Measurements from ENCODE around the gene ZMYND19.

ZMYND19 gene

DNA sequence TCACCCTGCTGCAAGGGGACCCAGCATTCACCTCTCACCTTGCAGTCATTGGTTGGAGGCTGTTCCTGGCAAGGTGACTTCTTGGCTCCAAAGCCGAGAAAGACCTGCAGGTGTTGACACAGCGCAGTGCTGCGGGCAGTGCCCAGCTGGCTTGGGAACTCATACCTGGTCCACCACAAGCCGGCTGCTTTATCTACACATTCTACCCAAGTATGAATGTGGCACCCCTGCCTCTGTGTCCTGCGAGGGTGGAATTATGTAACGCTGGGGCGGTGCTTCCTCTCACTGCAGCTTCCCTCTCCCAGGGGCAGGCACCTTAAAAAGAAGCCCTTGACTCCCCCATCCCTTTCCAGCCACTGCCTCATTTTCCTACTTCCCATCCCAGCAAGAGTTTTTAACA lies 2.5 kb upstream of the ZMYND19 start:
- H3K4me3 ChIP-seq (ENCODE audit: low read length), result no peak overlapping the region
- no peaks in the 10 kb centered on the region for H3K9me3 ChIP-seq (ENCODE audit: control insufficient read depth, insufficient read depth, low read length)
- H3K27me3 ChIP-seq (ENCODE audit: control insufficient read depth, low read length), result no peaks in the 10 kb centered on the region
- H3F3A ChIP-seq (ENCODE audit: control insufficient read depth, insufficient read depth), result no peaks in the 10 kb centered on the region
- H3K9me2 ChIP-seq (replicated peaks; ENCODE audit: control insufficient read depth, low read length), result no peaks in the 10 kb centered on the region
- peaks cover 8% of the 10 kb centered on the region; the same call in 1 of the 2 replicates for H4K20me1 ChIP-seq (ENCODE audit: control insufficient read depth, insufficient read depth, low read depth, low read length)
- TF ChIP-seq, protein P1, sequence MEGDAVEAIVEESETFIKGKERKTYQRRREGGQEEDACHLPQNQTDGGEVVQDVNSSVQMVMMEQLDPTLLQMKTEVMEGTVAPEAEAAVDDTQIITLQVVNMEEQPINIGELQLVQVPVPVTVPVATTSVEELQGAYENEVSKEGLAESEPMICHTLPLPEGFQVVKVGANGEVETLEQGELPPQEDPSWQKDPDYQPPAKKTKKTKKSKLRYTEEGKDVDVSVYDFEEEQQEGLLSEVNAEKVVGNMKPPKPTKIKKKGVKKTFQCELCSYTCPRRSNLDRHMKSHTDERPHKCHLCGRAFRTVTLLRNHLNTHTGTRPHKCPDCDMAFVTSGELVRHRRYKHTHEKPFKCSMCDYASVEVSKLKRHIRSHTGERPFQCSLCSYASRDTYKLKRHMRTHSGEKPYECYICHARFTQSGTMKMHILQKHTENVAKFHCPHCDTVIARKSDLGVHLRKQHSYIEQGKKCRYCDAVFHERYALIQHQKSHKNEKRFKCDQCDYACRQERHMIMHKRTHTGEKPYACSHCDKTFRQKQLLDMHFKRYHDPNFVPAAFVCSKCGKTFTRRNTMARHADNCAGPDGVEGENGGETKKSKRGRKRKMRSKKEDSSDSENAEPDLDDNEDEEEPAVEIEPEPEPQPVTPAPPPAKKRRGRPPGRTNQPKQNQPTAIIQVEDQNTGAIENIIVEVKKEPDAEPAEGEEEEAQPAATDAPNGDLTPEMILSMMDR (IDR thresholded peaks at IDR 0.05; ENCODE audit: low read depth, low read length, poor library complexity, severe bottlenecking), result no peak
- no peak for TF ChIP-seq EZH2phosphoT487 (IDR thresholded peaks at IDR 0.05; ENCODE audit: borderline replicate concordance, low read length)
- no peak overlapping the region for H3K4me2 ChIP-seq (ENCODE audit: low read length)
- H3K4me1 ChIP-seq (ENCODE audit: control insufficient read depth, low read length), result peaks cover 21% of the 10 kb centered on the region
- peaks cover 21% of the 10 kb centered on the region for H3K36me3 ChIP-seq (ENCODE audit: control insufficient read depth, low read length)
- no peak overlapping the region for H3K27ac ChIP-seq (ENCODE audit: low read depth, low read length)
- peaks cover 27% of the 10 kb centered on the region for H3K79me2 ChIP-seq (ENCODE audit: control insufficient read depth, low read length)

DNA sequence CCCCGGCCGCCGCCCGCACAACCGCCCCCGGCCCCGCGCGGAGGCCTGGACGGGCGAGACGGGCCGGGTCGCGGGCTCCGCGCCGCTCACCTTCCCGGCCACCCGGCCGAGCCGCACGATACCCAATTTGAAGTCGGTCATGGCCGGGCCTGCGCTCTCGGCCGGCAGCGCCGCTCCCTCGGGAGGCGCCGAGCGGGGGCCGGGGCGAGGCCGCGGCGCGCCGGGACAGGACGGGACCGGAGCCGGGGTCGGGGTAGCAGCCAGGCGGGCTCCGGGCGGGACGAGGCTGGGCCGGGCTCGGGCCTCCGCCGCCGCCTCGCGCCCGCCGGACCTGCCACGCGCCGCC lies 216 bp downstream of the ZMYND19 start:
- H3K4me1 ChIP-seq (ENCODE audit: control insufficient read depth, low read length), result peaks cover 21% of the 10 kb centered on the region
- H3K27me3 ChIP-seq (ENCODE audit: control insufficient read depth, low read length), result no peaks in the 10 kb centered on the region
- TF ChIP-seq, protein P1 (IDR thresholded peaks at IDR 0.05; ENCODE audit: low read depth, low read length, poor library complexity, severe bottlenecking), result no peak
- TF ChIP-seq EZH2phosphoT487 (IDR thresholded peaks at IDR 0.05; ENCODE audit: borderline replicate concordance, low read length), result no peak

DNA sequence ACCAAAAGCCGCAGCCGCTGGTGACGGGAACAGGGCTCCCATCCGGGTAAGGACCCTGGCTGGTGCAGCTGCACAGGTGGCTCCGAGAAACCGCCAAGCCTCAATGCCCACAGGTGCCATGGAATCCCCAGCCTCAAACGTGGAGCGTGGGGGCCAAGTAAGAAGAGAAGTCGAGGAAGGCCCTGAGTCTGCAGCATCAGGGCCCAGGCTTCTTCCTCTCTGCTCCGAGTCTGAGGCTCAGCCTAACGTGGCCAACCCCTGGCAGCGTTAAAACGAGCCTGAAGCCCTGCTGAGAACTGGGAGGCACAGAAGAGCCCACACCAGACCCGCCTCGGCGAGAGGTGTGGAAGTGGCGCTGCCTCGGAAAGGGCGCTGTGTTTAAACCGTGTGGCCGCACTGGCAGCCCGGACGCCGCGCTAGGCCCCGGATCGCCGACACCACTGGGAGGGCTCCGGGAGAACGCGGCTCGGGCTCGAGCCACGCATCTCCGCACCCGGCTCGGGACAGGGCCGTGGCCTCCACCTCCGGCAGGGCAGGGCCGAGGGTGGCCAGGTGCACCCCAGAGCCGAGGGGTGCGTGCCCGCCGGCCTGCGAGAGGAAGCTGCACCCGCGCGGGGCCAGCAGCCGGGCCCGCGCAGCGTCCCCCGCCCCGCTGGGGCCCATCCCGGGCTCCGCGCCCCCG lies 730 bp downstream of the ZMYND19 start:
- TF ChIP-seq, protein P1 (IDR thresholded peaks at IDR 0.05; ENCODE audit: low read depth, low read length, poor library complexity, severe bottlenecking), result no peak
- no peak for TF ChIP-seq EZH2phosphoT487 (IDR thresholded peaks at IDR 0.05; ENCODE audit: borderline replicate concordance, low read length)
- H4K20me1 ChIP-seq (ENCODE audit: control insufficient read depth, insufficient read depth, low read depth, low read length), result peaks cover 8% of the 10 kb centered on the region; the same call in 1 of the 2 replicates
- H3K4me3 ChIP-seq (ENCODE audit: low read length), result peak overlapping the region; percentile 90
- H3K36me3 ChIP-seq (ENCODE audit: control insufficient read depth, low read length), result peaks cover 52% of the 10 kb centered on the region
- H3K9me2 ChIP-seq (replicated peaks; ENCODE audit: control insufficient read depth, low read length), result no peaks in the 10 kb centered on the region
- no peaks in the 10 kb centered on the region for H3K27me3 ChIP-seq (ENCODE audit: control insufficient read depth, low read length)
- H3K9me3 ChIP-seq (ENCODE audit: control insufficient read depth, insufficient read depth, low read length), result no peaks in the 10 kb centered on the region
- H3F3A ChIP-seq (ENCODE audit: control insufficient read depth, insufficient read depth), result no peaks in the 10 kb centered on the region
- peak overlapping the region; percentile 94 for H3K4me2 ChIP-seq (ENCODE audit: low read length)
- 0 out of 2 replicates have a peak overlapping the region, but pooled peaks have one; percentile 16 for H3K27ac ChIP-seq (ENCODE audit: low read depth, low read length)
- H3K4me1 ChIP-seq (ENCODE audit: control insufficient read depth, low read length), result peaks cover 21% of the 10 kb centered on the region
- H3K79me2 ChIP-seq (ENCODE audit: control insufficient read depth, low read length), result peaks cover 49% of the 10 kb centered on the region

More for the DNA sequence above, 216 bp downstream of the ZMYND19 start:
- Histone ChIP-seq H3K9me3 (ENCODE audit: control insufficient read depth, insufficient read depth, low read length) (no peaks in the 10 kb centered on the region), H4K20me1 (ENCODE audit: control insufficient read depth, insufficient read depth, low read depth, low read length) (peaks cover 8% of the 10 kb centered on the region; the same call in 1 of the 2 replicates), H3K9me2 (replicated peaks; ENCODE audit: control insufficient read depth, low read length) (no peaks in the 10 kb centered on the region), H3F3A (ENCODE audit: control insufficient read depth, insufficient read depth) (no peaks in the 10 kb centered on the region), H3K4me3 (ENCODE audit: low read length) (peak overlapping the region; percentile 90), H3K27ac (ENCODE audit: low read depth, low read length) (no peak overlapping the region), H3K36me3 (ENCODE audit: control insufficient read depth, low read length) (peaks cover 47% of the 10 kb centered on the region), H3K4me2 (ENCODE audit: low read length) (no peak overlapping the region; the same call in 1 of the 2 replicates), H3K79me2 (ENCODE audit: control insufficient read depth, low read length) (peaks cover 46% of the 10 kb centered on the region)
